Upper lobe of left lung (tissue), 4 donors: ENCODE data around the gene SLC22A15.

Experiments used
- CTCF ChIP-seq, 6 experiments: fragments of 450-650 bp in 4 of 6; fragments of 200-600 bp in 2 of 6; sonication (generic) in 2 of 6; IDR thresholded peaks; one replicate each; pipeline ENCODE4 v1.5.1; 2016 to 2019; ENCODE audit warnings: antibody characterized with exemption in 6 of 6
- EP300 ChIP-seq, 4 donors: sonication (generic); formaldehyde crosslinking; IDR thresholded peaks; one replicate each; pipeline ENCODE4 v1.5.1; 2017; ENCODE audit warnings: antibody characterized with exemption in 4 of 4, control low read depth in 2 of 4

GRCh38 chr1:115980156-115980555 is 3.8 kb downstream of the SLC22A15 start:
- TF ChIP-seq CTCF (IDR thresholded peaks at IDR 0.05) (no peak), EP300 (IDR thresholded peaks at IDR 0.05) (no peak)
